ENCODE measurements around the gene YDJC. TPM values are rescaled to one million over a fixed set of nuclear protein-coding genes. Genes with fewer than 3 reads are reported as not detected.

Gene YDJC
- total and polyA plus RNA-seq, 9 of the 15 experiments (the other 6 are each of a cell fraction or from before 2014, with no cell fraction given) = 13.5 to 871 (median 164) TPM

- TF ChIP-seq SLC30A9 (CRISPR knock-in tag; IDR thresholded peaks at IDR 0.05) = no peak
- TF ChIP-seq ETV1 (tag; conservative IDR thresholded peaks at IDR 0.05; ENCODE audit: low read depth) = no peak
- no peak for TF ChIP-seq HEY1 (CRISPR knock-in tag; IDR thresholded peaks at IDR 0.05; ENCODE audit: borderline replicate concordance)
- TF ChIP-seq HIVEP1 (CRISPR knock-in tag; IDR thresholded peaks at IDR 0.05) = peak; percentile 62
- no peak for TF ChIP-seq NELFE (IDR thresholded peaks at IDR 0.05; ENCODE audit: insufficient read depth, insufficient read length)
- no peak for TF ChIP-seq ZNF277 (CRISPR knock-in tag; IDR thresholded peaks at IDR 0.05; ENCODE audit: borderline replicate concordance)
- TF ChIP-seq ZNF75A (CRISPR knock-in tag; IDR thresholded peaks at IDR 0.05) = no peak; the same call in 1 of the 2 replicates
- TF ChIP-seq KAT7 (CRISPR knock-in tag; IDR thresholded peaks at IDR 0.05; ENCODE audit: borderline replicate concordance) = no peak
- TF ChIP-seq FOXO4 (CRISPR knock-in tag; IDR thresholded peaks at IDR 0.05) = no peak
- TF ChIP-seq BCLAF1 (IDR thresholded peaks at IDR 0.05; ENCODE audit: borderline replicate concordance in 1 of 2, control insufficient read depth in 1 of 2, low read depth in 2 of 2, low read length in 1 of 2) = no peak
- no peak for TF ChIP-seq MTA1 (IDR thresholded peaks at IDR 0.05; ENCODE audit: borderline replicate concordance)
- no peak for TF ChIP-seq CTCF (IDR thresholded peaks at IDR 0.05 in 2 of 3, conservative IDR thresholded peaks at IDR 0.05 in 1 of 3; ENCODE audit: insufficient read depth in 2 of 3, low read depth in 1 of 3, low read length in 3 of 3)
- peak; percentile 75; the same call in 1 of the 2 replicates for TF ChIP-seq HOMEZ (CRISPR knock-in tag; IDR thresholded peaks at IDR 0.05)
- TF ChIP-seq MTF1 (CRISPR knock-in tag; IDR thresholded peaks at IDR 0.05; ENCODE audit: borderline replicate concordance) = no peak
- no peak for TF ChIP-seq ZNF707 (CRISPR knock-in tag; conservative IDR thresholded peaks at IDR 0.05)
These were observed 41.8 kb downstream of the YDJC start (continued) for GRCh38 chr22:21587803-21588611.

Measured in K562 (cell line).